ENCODE data around the gene KRTAP19-5.
"Not testable (repeated sequence)": the region's sequence is repeated elsewhere in the genome, so short reads cannot be mapped to it uniquely, and the experiment has no call there.

KRTAP19-5 gene

GRCh38 chr21:30502041-30502440 is at the start of gene KRTAP19-5:
Gene KRTAP19-5 (minus strand): TSS chr21:30502141. CDS start chr21:30502090, 51 bp downstream.
- no peak for DNase-seq

DNA sequence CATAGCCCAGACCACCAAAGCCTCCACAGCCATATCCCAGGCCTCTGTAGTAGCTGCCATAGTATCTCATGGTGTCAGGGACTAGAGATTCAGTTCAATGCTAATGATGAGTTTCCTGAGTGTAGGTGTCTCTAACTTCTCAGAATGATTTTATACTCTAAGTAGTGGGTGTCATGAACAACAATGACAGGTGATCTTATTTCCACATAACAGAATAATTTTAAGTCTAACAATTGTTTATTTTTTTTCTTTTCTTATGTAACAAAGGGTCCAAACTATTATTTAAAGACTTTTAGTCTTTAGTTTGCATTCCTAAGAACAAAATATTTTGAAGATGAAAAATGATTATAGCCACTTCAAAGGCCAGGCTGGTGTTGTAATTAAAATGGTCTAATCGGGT is 39.8 kb upstream of the KRTAP19-5 start, which contains the start of gene KRTAP19-6:
TSS of gene KRTAP19-6 (minus strand) at position 101 of the 400 bp plus-strand sequence. CDS start at position 70, 31 bp downstream.
- no peak for DNase-seq

DNA sequence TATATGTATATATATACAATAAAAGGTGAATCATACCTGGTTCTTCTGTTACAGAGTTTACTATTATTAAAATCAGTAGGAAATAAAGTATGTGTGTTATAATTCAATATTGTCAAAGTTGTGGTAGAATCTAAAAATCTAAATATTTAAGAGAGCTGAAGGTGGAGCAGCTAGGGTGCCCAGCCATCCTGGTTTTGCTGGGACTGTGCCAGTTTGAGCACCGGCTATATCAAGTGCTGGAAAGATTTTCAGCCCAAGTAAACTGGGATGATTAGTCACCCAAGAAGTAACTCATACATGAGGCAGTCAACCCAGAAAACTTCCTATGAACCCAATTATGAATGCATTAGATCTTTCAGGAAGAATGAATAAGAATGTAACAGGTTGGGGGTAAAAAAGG is 16.9 kb upstream of the KRTAP19-5 start:
- DNase-seq, result no peak

DNA sequence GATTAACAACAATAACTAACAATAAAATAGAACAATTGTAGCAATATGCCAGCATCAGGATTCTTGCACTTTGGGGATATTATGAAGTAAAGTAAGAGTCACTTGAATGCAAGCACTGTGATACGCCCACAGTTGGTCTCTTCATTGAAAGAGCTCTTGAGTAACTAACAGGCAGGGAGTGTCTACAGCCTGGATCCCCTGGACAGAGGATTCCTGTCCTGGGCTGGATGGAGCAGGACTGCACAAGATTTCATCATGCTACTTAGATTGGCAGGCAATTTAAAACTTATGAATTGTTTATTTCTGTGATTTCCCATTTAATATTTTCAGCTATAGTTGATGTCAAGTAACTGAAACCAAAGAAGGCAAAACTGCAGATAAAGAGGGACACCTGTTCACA is 13.7 kb upstream of the KRTAP19-5 start:
- no peak for DNase-seq

DNA sequence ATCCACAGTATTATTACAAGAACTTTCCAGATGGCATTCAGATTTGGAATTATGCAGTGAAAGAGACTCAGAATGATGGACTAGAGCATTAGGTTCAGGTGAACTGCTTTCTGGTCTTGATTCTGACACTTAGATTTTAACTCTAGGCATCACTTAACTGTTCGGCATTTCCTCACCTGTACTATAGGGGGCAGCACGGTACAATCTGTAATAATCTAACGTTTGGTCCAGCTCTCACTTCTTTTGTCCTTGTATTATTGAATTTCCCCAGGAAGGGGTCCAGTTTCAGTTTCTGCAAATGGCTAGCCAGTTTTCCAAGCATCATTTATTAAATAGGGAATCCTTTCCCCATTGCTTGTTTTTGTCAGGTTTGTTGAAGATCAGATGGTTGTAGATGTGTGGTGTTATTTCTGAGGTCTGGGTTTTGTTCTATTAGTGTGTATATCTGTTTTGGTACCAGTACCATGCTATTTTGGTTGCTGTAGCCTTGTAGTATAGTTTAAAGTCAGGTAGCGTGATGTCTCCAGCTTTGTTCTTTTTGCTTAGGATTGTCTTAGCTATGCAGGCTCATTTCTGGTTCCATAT is 3.8 kb upstream of the KRTAP19-5 start:
- not testable (repeated sequence) for DNase-seq

GRCh38 chr21:30497065-30497464 is 4.9 kb downstream of the KRTAP19-5 start, which contains the start of gene KRTAP19-4:
Gene KRTAP19-4 (minus strand): TSS chr21:30497165. CDS start chr21:30497110, 55 bp downstream.
- no peak for DNase-seq

GRCh38 chr21:30491963-30492428 is 9.9 kb downstream of the KRTAP19-5 start, which contains the start of gene KRTAP19-3:
Gene KRTAP19-3 (minus strand): TSS chr21:30492013. CDS start chr21:30491957, 56 bp downstream.
- no peak for DNase-seq

DNA sequence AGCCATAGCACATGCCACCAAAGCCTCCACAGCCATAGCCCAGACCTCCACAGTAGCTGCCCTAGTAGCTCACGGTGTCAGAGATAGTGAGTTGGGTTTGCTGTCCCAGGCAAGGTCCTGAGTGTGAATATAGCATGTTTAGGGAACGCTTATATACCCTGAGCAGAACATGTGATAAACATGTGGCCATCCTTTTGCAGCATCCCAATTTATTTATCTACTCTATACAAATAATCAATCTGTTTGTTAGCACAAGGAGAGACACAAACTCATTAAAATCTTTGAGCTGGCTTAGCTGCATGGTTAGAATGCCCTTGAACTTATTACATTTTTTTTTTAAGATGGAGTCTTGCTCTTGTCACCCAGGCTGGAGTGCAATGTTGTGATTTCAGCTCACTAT is 14.6 kb downstream of the KRTAP19-5 start, which contains the start of gene KRTAP19-2:
TSS of gene KRTAP19-2 (minus strand) at position 101 of the 400 bp plus-strand sequence. CDS start at position 13, 88 bp downstream.
- no peak for DNase-seq

GRCh38 chr21:30486180-30486579 is 15.8 kb downstream of the KRTAP19-5 start:
- DNase-seq, result no peak

DNA sequence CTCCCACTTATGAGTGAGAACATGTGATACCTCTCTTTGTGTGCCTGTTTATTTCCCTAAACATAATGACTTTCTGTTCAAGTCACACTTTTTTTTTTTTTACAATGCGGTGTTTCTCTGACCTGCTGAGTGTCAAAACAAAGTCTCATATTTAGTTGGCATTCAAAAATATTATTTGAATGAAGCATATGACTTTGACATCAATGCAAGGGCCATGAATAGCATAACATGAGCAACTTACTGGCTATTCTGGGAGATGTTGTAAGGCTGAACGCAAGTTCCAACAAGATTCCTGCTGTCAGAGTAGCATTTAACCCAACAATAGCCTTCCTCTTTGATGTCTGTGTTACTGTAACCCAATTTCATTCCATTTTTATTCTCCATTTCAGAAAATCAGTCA is 19.8 kb downstream of the KRTAP19-5 start:
- no peak for DNase-seq

DNA sequence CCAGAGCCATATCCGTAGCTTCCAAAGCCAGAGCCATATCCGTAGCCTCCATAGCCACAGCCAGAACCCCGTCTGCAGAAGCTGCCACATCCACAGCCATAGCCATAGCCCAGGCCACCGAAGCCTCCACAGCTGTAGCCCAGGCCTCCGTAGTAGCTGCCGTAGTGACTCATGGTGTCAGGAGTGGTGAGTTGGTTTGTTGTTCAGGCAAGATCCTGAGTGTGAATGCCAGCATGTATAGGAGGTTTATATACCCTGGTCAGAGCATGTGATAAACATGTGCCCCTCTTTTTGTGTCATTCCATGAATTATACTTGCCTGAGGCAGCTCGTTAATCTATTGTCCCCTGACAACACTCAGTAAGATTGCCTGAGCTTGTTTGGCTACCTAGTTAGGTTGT is 21.8 kb downstream of the KRTAP19-5 start, which contains the start of gene KRTAP19-1:
TSS of gene KRTAP19-1 (minus strand) at position 223 of the 400 bp plus-strand sequence. CDS start at position 173, 50 bp downstream.
- DNase-seq, result no peak

DNA sequence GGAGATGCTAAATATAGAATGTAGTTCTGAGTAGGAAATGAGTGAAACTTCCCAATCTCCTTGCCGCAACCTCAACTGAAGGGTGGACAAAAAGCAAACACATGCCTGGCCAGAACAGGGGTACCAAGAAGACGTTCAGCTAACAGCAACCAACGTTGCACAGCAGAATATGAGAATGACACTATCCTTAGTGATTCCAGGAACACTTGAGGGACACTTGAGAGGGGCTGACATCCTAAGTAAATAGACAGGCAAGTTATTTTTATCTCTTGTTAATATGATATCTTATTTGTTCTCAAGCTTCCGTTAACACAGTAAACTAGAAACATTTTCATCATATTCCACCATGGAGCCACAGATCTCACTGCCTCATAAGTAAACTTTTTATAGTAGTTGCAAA is 22.7 kb downstream of the KRTAP19-5 start:
- DNase-seq, result no peak

GRCh38 chr21:30478004-30478403 is 23.9 kb downstream of the KRTAP19-5 start:
- DNase-seq, result no peak

- no peak for DNase-seq
These were observed 32.8 kb downstream of the KRTAP19-5 start for GRCh38 chr21:30468900-30469714.

DNA sequence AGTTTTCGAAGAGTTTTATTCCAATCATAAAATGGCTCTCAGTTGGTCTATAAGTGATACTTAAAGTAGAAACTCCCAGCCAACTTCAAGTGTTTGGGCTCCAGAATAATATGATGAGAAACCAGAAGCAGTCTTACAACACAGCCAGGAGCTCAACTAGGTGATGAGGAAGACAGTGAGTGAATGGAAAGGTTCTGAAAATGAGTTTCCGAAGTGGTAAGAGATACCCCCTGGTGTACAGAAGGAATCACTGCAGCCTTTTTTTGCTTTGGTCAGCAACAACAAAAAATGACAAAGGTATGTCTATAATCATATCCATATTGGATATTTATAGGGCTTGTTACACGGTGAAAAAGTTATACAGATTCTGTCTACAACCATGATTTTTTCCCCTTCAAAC is 38.2 kb downstream of the KRTAP19-5 start:
- no peak for DNase-seq
